Measurements from ENCODE around the gene RTN4R. TPM values are rescaled to one million over a fixed set of nuclear protein-coding genes. Genes with fewer than 3 reads are reported as not detected.
A peak's percentile ranks its signal among the peaks of the same experiment; 100 is the strongest.

The RTN4R gene
- total and polyA plus RNA-seq, 9 of the 15 experiments (the other 6 are each of a cell fraction or from before 2014, with no cell fraction given) = 0.04 to 2.8 (median 1.4) TPM; not detected in 3

GRCh38 chr22:20233351-20234313, 34.5 kb downstream of the RTN4R start (continued):
- TF ChIP-seq JUN (IDR thresholded peaks at IDR 0.05; ENCODE audit: borderline replicate concordance, low read depth, low read length) = no peak
- TF ChIP-seq JUN (CRISPR knock-in tag; IDR thresholded peaks at IDR 0.05; ENCODE audit: borderline replicate concordance) = 0 out of 2 replicates have a peak, but pooled peaks have one; percentile 54
- TF ChIP-seq PPARD (CRISPR knock-in tag; IDR thresholded peaks at IDR 0.05) = 0 out of 2 replicates have a peak, but pooled peaks have one; percentile 43
- TF ChIP-seq PURB (CRISPR knock-in tag; IDR thresholded peaks at IDR 0.05; ENCODE audit: low read depth) = peak; percentile 90; the same call in 1 of the 2 replicates

- Histone ChIP-seq H3K27me3 (ENCODE audit: control insufficient read depth in 2 of 2, insufficient read depth in 2 of 2, low read length in 2 of 2) (peaks cover 92 to 100% of the 10 kb centered on the region in 2 experiments), H3K4me1 (replicated peaks in 1 of 2; ENCODE audit: control insufficient read depth in 2 of 2, insufficient read depth in 2 of 2, low read length in 2 of 2) (peaks cover 0 to 56% of the 10 kb centered on the region in 2 experiments; a peak in 2 of 5 replicates), H2AFZ (ENCODE audit: low read depth, low read length) (no peak overlapping the region), H4K20me1 (replicated peaks; ENCODE audit: control insufficient read depth, insufficient read depth, low read length) (peaks cover 77% of the 10 kb centered on the region), H3K4me2 (ENCODE audit: insufficient read depth, low read length) (no peak overlapping the region), H3K9me3 (replicated peaks; ENCODE audit: control insufficient read depth, insufficient read depth, low read depth, low read length) (no peaks in the 10 kb centered on the region), H3K9me1 (ENCODE audit: control insufficient read depth, insufficient read depth, low read length) (peaks cover 11% of the 10 kb centered on the region), H3K36me3 (ENCODE audit: control insufficient read depth, insufficient read depth, low read length) (no peaks in the 10 kb centered on the region), H3K4me3 (no peak overlapping the region), H3K9ac (ENCODE audit: insufficient read depth in 1 of 2, low read depth in 2 of 2, low read length in 2 of 2) (peak overlapping the region in 1 of 2 experiments; percentile 27; a peak in 2 of 4 replicates), H3K27ac (ENCODE audit: extremely low read depth, low read depth, low read length) (no peak overlapping the region), H3K79me2 (ENCODE audit: control insufficient read depth, insufficient read depth, low read length) (no peaks in the 10 kb centered on the region)
- POLR2A ChIA-PET = interaction anchor here (0.5 kb wide), 1 partner anchor 103 kb away, joined by 3 read pairs; no protein-coding TSS in a partner anchor
- intact Hi-C loops (cut with micrococcal nuclease) = loop anchor here (10.0 kb wide), 1 partner anchor 258 kb away; no protein-coding TSS in a partner anchor
- BruUV-seq (replicated peaks) = no TSS peak
- WGBS (ENCODE audit: insufficient coverage, low coverage, missing lambda C conversion rate) = 1% methylated on average over 9 of the region's 9 CpGs
- in situ Hi-C loops (cut with MboI) = no loop called here
- FAIRE-seq (no peak), DNase-seq (ENCODE audit: extremely low read depth in 1 of 4, low spot score in 3 of 4) (no peak), ATAC-seq (no peak)
- TF ChIP-seq HOMEZ (CRISPR knock-in tag; IDR thresholded peaks at IDR 0.05) (no peak), EZH2 (IDR thresholded peaks at IDR 0.05; ENCODE audit: borderline replicate concordance, low read depth, low read length) (0 out of 2 replicates have a peak, but pooled peaks have one; percentile 4), KLF1 (tag; IDR thresholded peaks at IDR 0.05) (peak; percentile 44; the same call in 1 of the 2 replicates)
- CTCF ChIA-PET (ENCODE audit: low intra/inter-chr PET ratio) = no interaction called here
Measured at GRCh38 chr22:20232781-20233180, 35.3 kb downstream of the RTN4R start.

All from K562 (cell line).